Kidney capillary endothelial cell (primary cell): ENCODE measurements around the gene C1orf53.
"Not testable (repeated sequence)": the region's sequence is repeated elsewhere in the genome, so short reads cannot be mapped to it uniquely, and the experiment has no call there.

Source experiments
- DNase-seq: peaks from one replicate; pipeline ENCODE4 v3.0.0-alpha.2; 2018; ENCODE audit warnings: low spot score

C1orf53 gene

GRCh38 chr1:197921235-197922069, 19.0 kb downstream of the C1orf53 start:
- DNase-seq = no peak

GRCh38 chr1:197922070-197922390, 19.6 kb downstream of the C1orf53 start:
- DNase-seq = no peak

- DNase-seq = no peak
Observed at GRCh38 chr1:197923038-197923437, 20.6 kb downstream of the C1orf53 start.

GRCh38 chr1:197924516-197925123, 22.2 kb downstream of the C1orf53 start:
- peak; percentile 56 for DNase-seq

GRCh38 chr1:197927908-197928665, 25.7 kb downstream of the C1orf53 start:
- DNase-seq = no peak

GRCh38 chr1:197928849-197929336, 26.5 kb downstream of the C1orf53 start:
- DNase-seq = no peak

- no peak for DNase-seq
Observed at GRCh38 chr1:197933016-197933415, 30.6 kb downstream of the C1orf53 start.

GRCh38 chr1:197933647-197934046, 31.2 kb downstream of the C1orf53 start:
- no peak for DNase-seq

- no peak for DNase-seq
Observed at GRCh38 chr1:197937381-197937780, 35.0 kb downstream of the C1orf53 start.

GRCh38 chr1:197937892-197938291, 35.5 kb downstream of the C1orf53 start:
- DNase-seq = no peak

- not testable (repeated sequence) for DNase-seq
Observed at GRCh38 chr1:197939159-197939980, 36.9 kb downstream of the C1orf53 start.

- no peak for DNase-seq
Observed at GRCh38 chr1:197942042-197942441, 39.6 kb downstream of the C1orf53 start.

- no peak for DNase-seq
Observed at GRCh38 chr1:197944485-197944884, 42.1 kb downstream of the C1orf53 start.

GRCh38 chr1:197948926-197949899, 46.8 kb downstream of the C1orf53 start:
- DNase-seq = no peak

GRCh38 chr1:197951089-197951488, 48.7 kb downstream of the C1orf53 start:
- no peak for DNase-seq

GRCh38 chr1:197951617-197952175, 49.3 kb downstream of the C1orf53 start:
- no peak for DNase-seq

- not testable (repeated sequence) for DNase-seq
Observed at GRCh38 chr1:197953472-197953871, 51.0 kb downstream of the C1orf53 start.

GRCh38 chr1:197954718-197955418, 52.4 kb downstream of the C1orf53 start:
- DNase-seq = no peak

GRCh38 chr1:197955486-197956394, 53.3 kb downstream of the C1orf53 start:
- DNase-seq = no peak
